Measurements from ENCODE around the gene ANKRD9. TPM values are rescaled to one million over a fixed set of nuclear protein-coding genes. Genes with fewer than 3 reads are reported as not detected.
A peak's percentile ranks its signal among the peaks of the same experiment; 100 is the strongest.

The ANKRD9 gene
- total and polyA plus RNA-seq, 9 of the 15 experiments (the other 6 are each of a cell fraction or from before 2014, with no cell fraction given): 0.04 to 32.9 (median 5.3) TPM

GRCh38 chr14:102525219-102525928, 15.8 kb upstream of the ANKRD9 start (continued):
- TF ChIP-seq TFAP4 (CRISPR knock-in tag; IDR thresholded peaks at IDR 0.05; ENCODE audit: borderline replicate concordance) (no peak), FOXK2 (conservative IDR thresholded peaks at IDR 0.05 in 1 of 2, IDR thresholded peaks at IDR 0.05 in 1 of 2; ENCODE audit: low read depth in 2 of 2) (no peak; a peak in 1 of 4 replicates), HLTF (IDR thresholded peaks at IDR 0.05) (peak; percentile 82), POLR2AphosphoS5 (IDR thresholded peaks at IDR 0.05; ENCODE audit: control insufficient read depth, insufficient read depth, low read depth, low read length) (no peak), FOXA1 (IDR thresholded peaks at IDR 0.05; ENCODE audit: borderline replicate concordance) (no peak), MYNN (IDR thresholded peaks at IDR 0.05) (no peak), MYNN (CRISPR knock-in tag; IDR thresholded peaks at IDR 0.05) (no peak), THRB (CRISPR knock-in tag; conservative IDR thresholded peaks at IDR 0.05) (peak; percentile 90), LCOR (CRISPR knock-in tag; IDR thresholded peaks at IDR 0.05) (no peak), TAF9B (IDR thresholded peaks at IDR 0.05; ENCODE audit: partially characterized antibody) (peak; percentile 44), DNMT1 (IDR thresholded peaks at IDR 0.05) (0 out of 2 replicates have a peak, but pooled peaks have one; percentile 33), TOE1 (IDR thresholded peaks at IDR 0.05; ENCODE audit: borderline replicate concordance) (peak; percentile 65), TOE1 (CRISPR knock-in tag; IDR thresholded peaks at IDR 0.05; ENCODE audit: borderline replicate concordance, low read depth) (no peak), ZNF24 (IDR thresholded peaks at IDR 0.05) (no peak), CBFA2T3 (IDR thresholded peaks at IDR 0.05) (no peak), BRCA1 (IDR thresholded peaks at IDR 0.05) (no peak), BRCA1 (CRISPR knock-in tag; IDR thresholded peaks at IDR 0.05) (no peak), HNRNPH1 (optimal IDR thresholded peaks at IDR 0.05; ENCODE audit: low read depth, low read length) (no peak), SMARCB1 (IDR thresholded peaks at IDR 0.05; ENCODE audit: insufficient read length, low read depth) (no peak), MTA3 (IDR thresholded peaks at IDR 0.05; ENCODE audit: borderline replicate concordance) (no peak), JUNB (CRISPR knock-in tag; conservative IDR thresholded peaks at IDR 0.05) (no peak), STAT5B (CRISPR knock-in tag; IDR thresholded peaks at IDR 0.05) (no peak), NCOA6 (IDR thresholded peaks at IDR 0.05) (no peak), BRD9 (IDR thresholded peaks at IDR 0.05; ENCODE audit: low read depth, partially characterized antibody) (peak; percentile 89), RBBP5 (IDR thresholded peaks at IDR 0.05; ENCODE audit: borderline replicate concordance, insufficient read depth, low read length, poor library complexity, severe bottlenecking) (no peak), KDM2B (CRISPR knock-in tag; IDR thresholded peaks at IDR 0.05) (no peak), SIN3A (IDR thresholded peaks at IDR 0.05; ENCODE audit: borderline replicate concordance in 2 of 2, control insufficient read depth in 1 of 2, low read depth in 2 of 2, low read length in 2 of 2) (no peak), PHB (CRISPR knock-in tag; IDR thresholded peaks at IDR 0.05) (no peak), HIVEP1 (CRISPR knock-in tag; IDR thresholded peaks at IDR 0.05) (no peak), CHCHD3 (CRISPR knock-in tag; IDR thresholded peaks at IDR 0.05) (no peak), ZNF146 (CRISPR knock-in tag; IDR thresholded peaks at IDR 0.05; ENCODE audit: unreplicated experiment) (no peak)
